NCI-H146 treated with DMSO at 0.1 percent for 48 hours (cell line): ENCODE data around the gene CASK.
"Not testable (repeated sequence)": the region's sequence is repeated elsewhere in the genome, so short reads cannot be mapped to it uniquely, and the experiment has no call there.

Source experiments
- DNase-seq: peaks from one replicate; lab custom pipeline; 2025; ENCODE audit not compliant: unreplicated experiment; lab: John Stamatoyannopoulos, UW

Gene CASK

GRCh38 chrX:41703574-41704029, 219.8 kb downstream of the CASK start:
- DNase-seq, result no peak

- DNase-seq, result no peak
These were observed 227.9 kb downstream of the CASK start for GRCh38 chrX:41695426-41695825.

GRCh38 chrX:41693024-41693423, 230.3 kb downstream of the CASK start:
- no peak for DNase-seq

- no peak for DNase-seq
These were observed 231.1 kb downstream of the CASK start for GRCh38 chrX:41692162-41692749.

GRCh38 chrX:41689711-41690110, 233.6 kb downstream of the CASK start:
- no peak for DNase-seq

GRCh38 chrX:41688835-41689234, 234.5 kb downstream of the CASK start, which contains the start of gene GPR34:
Gene GPR34, plus strand, starts transcription at chrX:41688973. Its CDS starts 6,661 bp downstream, at chrX:41695634.
- DNase-seq, result no peak

GRCh38 chrX:41688156-41688555, 235.2 kb downstream of the CASK start:
- DNase-seq, result no peak

- no peak for DNase-seq
These were observed 236.6 kb downstream of the CASK start for GRCh38 chrX:41686788-41687187.

- no peak for DNase-seq
These were observed 238.4 kb downstream of the CASK start for GRCh38 chrX:41684940-41685339.

GRCh38 chrX:41684138-41684537, 239.2 kb downstream of the CASK start:
- no peak for DNase-seq

GRCh38 chrX:41677183-41678060, 245.9 kb downstream of the CASK start:
- no peak for DNase-seq

GRCh38 chrX:41676361-41676760, 247.0 kb downstream of the CASK start:
- not testable (repeated sequence) for DNase-seq

- DNase-seq, result no peak
These were observed 250.7 kb downstream of the CASK start for GRCh38 chrX:41672643-41673042.

GRCh38 chrX:41671082-41671481, 252.3 kb downstream of the CASK start:
- DNase-seq, result no peak

- no peak for DNase-seq
These were observed 253.2 kb downstream of the CASK start for GRCh38 chrX:41670112-41670511.

GRCh38 chrX:41667631-41668030, 255.7 kb downstream of the CASK start:
- DNase-seq, result no peak

GRCh38 chrX:41666251-41666650, 257.1 kb downstream of the CASK start:
- DNase-seq, result no peak

GRCh38 chrX:41665686-41666085, 257.7 kb downstream of the CASK start:
- no peak for DNase-seq

GRCh38 chrX:41664908-41665307, 258.4 kb downstream of the CASK start:
- no peak for DNase-seq

GRCh38 chrX:41664375-41664901, 258.9 kb downstream of the CASK start:
- no peak for DNase-seq

GRCh38 chrX:41661366-41662095, 261.8 kb downstream of the CASK start:
- DNase-seq, result no peak
